ENCODE data around the gene GTF2F1.
"Not testable (repeated sequence)": the region's sequence is repeated elsewhere in the genome, so short reads cannot be mapped to it uniquely, and the experiment has no call there.

GTF2F1 gene

GRCh38 chr19:6358003-6358402, 35.0 kb downstream of the GTF2F1 start:
- no peak overlapping the region for H3K27ac ChIP-seq
- no peaks in the 10 kb centered on the region for H3K36me3 ChIP-seq (ENCODE audit: insufficient read depth, low read length)
- no peak overlapping the region for H3K9ac ChIP-seq (ENCODE audit: insufficient read length)
- H3K9me3 ChIP-seq (ENCODE audit: low read depth, low read length), result no peaks in the 10 kb centered on the region
- no peak overlapping the region for H3K4me3 ChIP-seq
- DNase-seq (ENCODE audit: low read depth, low spot score), result no peak
- TF ChIP-seq EZH2 (IDR thresholded peaks at IDR 0.05), result no peak
- no peak for TF ChIP-seq POLR2AphosphoS5 (IDR thresholded peaks at IDR 0.05; ENCODE audit: borderline replicate concordance, low read depth, low read length)
- no peak for TF ChIP-seq FOXP2 (optimal IDR thresholded peaks at IDR 0.05; ENCODE audit: control extremely low read depth, extremely low read length, insufficient read depth)

- Histone ChIP-seq H3K9me3 (ENCODE audit: low read depth, low read length) (no peaks in the 10 kb centered on the region), H3K9ac (ENCODE audit: insufficient read length) (no peak overlapping the region), H3K36me3 (ENCODE audit: insufficient read depth, low read length) (no peaks in the 10 kb centered on the region), H3K27ac (no peak overlapping the region), H3K4me3 (no peak overlapping the region)
- no peak for DNase-seq (ENCODE audit: low read depth, low spot score)
- TF ChIP-seq EZH2 (IDR thresholded peaks at IDR 0.05) (no peak), POLR2AphosphoS5 (IDR thresholded peaks at IDR 0.05; ENCODE audit: borderline replicate concordance, low read depth, low read length) (no peak), FOXP2 (optimal IDR thresholded peaks at IDR 0.05; ENCODE audit: control extremely low read depth, extremely low read length, insufficient read depth) (no peak)
Observed at GRCh38 chr19:6357174-6357573, 35.8 kb downstream of the GTF2F1 start.

- H3K9ac ChIP-seq (ENCODE audit: insufficient read length); DNase-seq (ENCODE audit: low read depth, low spot score); H3K36me3 ChIP-seq (ENCODE audit: insufficient read depth, low read length); H3K27ac ChIP-seq; H3K9me3 ChIP-seq (ENCODE audit: low read depth, low read length); H3K4me3 ChIP-seq: not testable (repeated sequence)
Observed at GRCh38 chr19:6355321-6356040, 37.5 kb downstream of the GTF2F1 start.

- no peak overlapping the region for H3K9ac ChIP-seq (ENCODE audit: insufficient read length)
- H3K27ac ChIP-seq, result no peak overlapping the region
- DNase-seq (ENCODE audit: low read depth, low spot score), result no peak
- no peak for TF ChIP-seq POLR2AphosphoS5 (IDR thresholded peaks at IDR 0.05; ENCODE audit: borderline replicate concordance, low read depth, low read length)
- no peak for TF ChIP-seq FOXP2 (optimal IDR thresholded peaks at IDR 0.05; ENCODE audit: control extremely low read depth, extremely low read length, insufficient read depth)
- no peak for TF ChIP-seq EZH2 (IDR thresholded peaks at IDR 0.05)
- H3K9me3 ChIP-seq (ENCODE audit: low read depth, low read length), result no peaks in the 10 kb centered on the region
- H3K36me3 ChIP-seq (ENCODE audit: insufficient read depth, low read length), result no peaks in the 10 kb centered on the region
- no peak overlapping the region for H3K4me3 ChIP-seq
Observed at GRCh38 chr19:6354098-6354674, 38.8 kb downstream of the GTF2F1 start.

GRCh38 chr19:6352381-6353165, 40.4 kb downstream of the GTF2F1 start:
- no peak for TF ChIP-seq EZH2 (IDR thresholded peaks at IDR 0.05)
- no peak for TF ChIP-seq FOXP2 (optimal IDR thresholded peaks at IDR 0.05; ENCODE audit: control extremely low read depth, extremely low read length, insufficient read depth)
- TF ChIP-seq POLR2AphosphoS5 (IDR thresholded peaks at IDR 0.05; ENCODE audit: borderline replicate concordance, low read depth, low read length), result no peak
- Histone ChIP-seq H3K9me3 (ENCODE audit: low read depth, low read length) (no peaks in the 10 kb centered on the region), H3K36me3 (ENCODE audit: insufficient read depth, low read length) (no peaks in the 10 kb centered on the region), H3K9ac (ENCODE audit: insufficient read length) (no peak overlapping the region), H3K27ac (no peak overlapping the region), H3K4me3 (no peak overlapping the region)
- DNase-seq (ENCODE audit: low read depth, low spot score), result no peak

- no peak for DNase-seq (ENCODE audit: low read depth, low spot score)
- TF ChIP-seq EZH2 (IDR thresholded peaks at IDR 0.05) (no peak), POLR2AphosphoS5 (IDR thresholded peaks at IDR 0.05; ENCODE audit: borderline replicate concordance, low read depth, low read length) (no peak), FOXP2 (optimal IDR thresholded peaks at IDR 0.05; ENCODE audit: control extremely low read depth, extremely low read length, insufficient read depth) (no peak)
- no peak overlapping the region for H3K27ac ChIP-seq
- H3K9ac ChIP-seq (ENCODE audit: insufficient read length), result no peak overlapping the region
- no peaks in the 10 kb centered on the region for H3K9me3 ChIP-seq (ENCODE audit: low read depth, low read length)
- H3K36me3 ChIP-seq (ENCODE audit: insufficient read depth, low read length), result no peaks in the 10 kb centered on the region
- H3K4me3 ChIP-seq, result no peak overlapping the region
Observed at GRCh38 chr19:6350688-6351087, 42.3 kb downstream of the GTF2F1 start.

- not testable (repeated sequence) for H3K9me3 ChIP-seq (ENCODE audit: low read depth, low read length); DNase-seq (ENCODE audit: low read depth, low spot score); H3K9ac ChIP-seq (ENCODE audit: insufficient read length); H3K4me3 ChIP-seq; H3K36me3 ChIP-seq (ENCODE audit: insufficient read depth, low read length); H3K27ac ChIP-seq
Observed at GRCh38 chr19:6349271-6349670, 43.7 kb downstream of the GTF2F1 start.

GRCh38 chr19:6343462-6343861, 49.5 kb downstream of the GTF2F1 start:
- H3K9me3 ChIP-seq (ENCODE audit: low read depth, low read length), result no peaks in the 10 kb centered on the region
- H3K4me3 ChIP-seq, result no peak overlapping the region
- no peak overlapping the region for H3K9ac ChIP-seq (ENCODE audit: insufficient read length)
- H3K36me3 ChIP-seq (ENCODE audit: insufficient read depth, low read length), result no peaks in the 10 kb centered on the region
- DNase-seq (ENCODE audit: low read depth, low spot score), result no peak
- TF ChIP-seq EZH2 (IDR thresholded peaks at IDR 0.05) (no peak), FOXP2 (optimal IDR thresholded peaks at IDR 0.05; ENCODE audit: control extremely low read depth, extremely low read length, insufficient read depth) (no peak), POLR2AphosphoS5 (IDR thresholded peaks at IDR 0.05; ENCODE audit: borderline replicate concordance, low read depth, low read length) (no peak)
- no peak overlapping the region for H3K27ac ChIP-seq

Measured in SK-N-MC (cell line).